Stimulated activated CD8-positive, alpha-beta memory T cell treated with anti-CD3 and anti-CD28 coated beads, Interleukin-12 subunit alpha, Interleukin-12 subunit beta, amount 100 ng/mL, for 4 hours (primary cell): Measurements from ENCODE around the gene C11orf86.

Experiments
- DNase-seq: peaks from one replicate; pipeline ENCODE4 v3.0.0-alpha.2; 2020; ENCODE audit warnings: low read depth

Gene C11orf86

DNA sequence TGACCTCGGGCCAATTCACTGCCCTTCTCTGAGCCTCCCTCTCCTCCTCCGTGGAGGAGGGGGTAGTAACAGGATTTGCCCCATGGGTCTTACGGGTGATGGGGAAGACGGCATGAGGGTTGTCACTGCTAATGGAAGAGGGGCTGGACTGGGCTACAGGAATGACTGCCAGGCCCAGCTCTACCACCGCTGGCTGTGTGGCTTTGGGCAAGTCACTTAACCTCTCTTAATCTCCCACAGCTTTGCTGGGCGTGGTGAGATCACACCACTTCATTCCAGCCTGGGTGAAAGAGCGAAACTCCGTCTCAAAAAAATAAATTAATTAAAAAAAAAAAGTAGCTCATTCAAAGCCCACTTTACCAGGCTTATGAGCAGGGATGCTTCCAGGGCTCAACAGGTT lies 50.6 kb downstream of the C11orf86 start:
- DNase-seq: no peak
